ENCODE results near the gene ABHD11.

Gene ABHD11

GRCh38 chr7:73701357-73701995, 37.1 kb downstream of the ABHD11 start:
- no peak for DNase-seq (ENCODE audit: low read depth in 2 of 2)

- DNase-seq (ENCODE audit: low read depth in 2 of 2), result no peak
These were observed 37.9 kb downstream of the ABHD11 start for GRCh38 chr7:73700581-73701134.

GRCh38 chr7:73700069-73700423, 38.6 kb downstream of the ABHD11 start:
- DNase-seq (ENCODE audit: low read depth in 2 of 2), result no peak

- DNase-seq (ENCODE audit: low read depth in 2 of 2), result no peak
These were observed 39.1 kb downstream of the ABHD11 start for GRCh38 chr7:73699370-73700068.

- DNase-seq (ENCODE audit: low read depth in 2 of 2), result no peak
These were observed 40.2 kb downstream of the ABHD11 start for GRCh38 chr7:73698410-73698809.

- no peak for DNase-seq (ENCODE audit: low read depth in 2 of 2)
These were observed 42.2 kb downstream of the ABHD11 start for GRCh38 chr7:73696372-73696771.

- no peak for DNase-seq (ENCODE audit: low read depth in 2 of 2)
These were observed 48.0 kb downstream of the ABHD11 start for GRCh38 chr7:73690646-73691045.

- DNase-seq (ENCODE audit: low read depth in 2 of 2), result no peak
These were observed 50.3 kb downstream of the ABHD11 start for GRCh38 chr7:73688288-73688687.

Measured in stimulated activated CD8-positive, alpha-beta memory T cell treated with anti-CD3 and anti-CD28 coated beads, Interleukin-2, amount 100 ng/mL, for 1 hour (primary cell).